Mammary epithelial cell (primary cell): ENCODE measurements around the gene GABRG3.

Source experiments
- EZH2 ChIP-seq: IDR thresholded peaks from 2 replicates; pipeline ENCODE4 v1.6.1; 2012; ENCODE audit warnings: low read length, inconsistent platforms, borderline replicate concordance
- TF ChIP-seq, protein P1 (sequence below), 2 donors: IDR thresholded peaks in 1 of 2; conservative IDR thresholded peaks in 1 of 2; 2 replicates each; pipeline ENCODE4 v1.5.1; 2011 to 2012; ENCODE audit warnings: inconsistent platforms in 2 of 2, low read length in 2 of 2, mild to moderate bottlenecking in 2 of 2, control low read depth in 1 of 2, low read depth in 1 of 2; ENCODE audit not compliant: insufficient read depth in 1 of 2; ENCODE audit errors: extremely low read depth in 1 of 2

DNA sequence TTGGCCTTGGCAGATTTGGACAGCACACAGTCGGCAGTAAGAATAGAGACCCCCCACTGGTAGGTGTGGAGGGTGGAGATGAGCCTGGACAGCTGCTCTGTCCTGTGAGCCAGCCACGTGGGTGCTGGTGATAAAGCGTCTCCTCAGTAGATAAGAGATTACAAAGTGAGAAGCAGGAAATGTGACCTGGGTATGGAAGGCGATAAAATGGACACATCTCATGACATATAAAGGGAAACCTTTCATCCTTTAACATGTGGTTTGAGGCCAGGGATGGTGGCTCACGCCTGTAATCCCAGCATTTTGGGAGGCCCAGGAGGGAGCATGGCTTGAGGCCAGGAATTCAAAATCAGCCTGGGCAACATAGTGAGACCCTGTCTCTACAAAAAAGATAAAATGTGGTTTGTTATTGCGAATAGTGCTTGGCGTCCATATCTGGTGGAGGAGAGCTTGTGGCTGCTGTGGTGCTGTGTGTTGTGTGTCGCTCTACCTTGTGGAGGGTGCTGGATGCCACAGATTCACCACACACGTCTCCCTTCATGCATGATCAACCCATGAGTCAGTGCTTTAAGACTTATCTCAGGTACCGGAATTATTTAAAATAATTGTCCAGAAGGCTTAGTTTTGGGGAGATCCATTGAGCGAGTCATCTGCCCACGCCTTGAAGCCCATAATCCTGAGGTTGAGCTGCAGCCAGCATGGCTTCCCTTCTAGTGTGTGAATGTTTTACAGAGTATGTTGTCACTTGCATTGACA lies 157.0 kb downstream of the GABRG3 start:
- TF ChIP-seq, protein P1, sequence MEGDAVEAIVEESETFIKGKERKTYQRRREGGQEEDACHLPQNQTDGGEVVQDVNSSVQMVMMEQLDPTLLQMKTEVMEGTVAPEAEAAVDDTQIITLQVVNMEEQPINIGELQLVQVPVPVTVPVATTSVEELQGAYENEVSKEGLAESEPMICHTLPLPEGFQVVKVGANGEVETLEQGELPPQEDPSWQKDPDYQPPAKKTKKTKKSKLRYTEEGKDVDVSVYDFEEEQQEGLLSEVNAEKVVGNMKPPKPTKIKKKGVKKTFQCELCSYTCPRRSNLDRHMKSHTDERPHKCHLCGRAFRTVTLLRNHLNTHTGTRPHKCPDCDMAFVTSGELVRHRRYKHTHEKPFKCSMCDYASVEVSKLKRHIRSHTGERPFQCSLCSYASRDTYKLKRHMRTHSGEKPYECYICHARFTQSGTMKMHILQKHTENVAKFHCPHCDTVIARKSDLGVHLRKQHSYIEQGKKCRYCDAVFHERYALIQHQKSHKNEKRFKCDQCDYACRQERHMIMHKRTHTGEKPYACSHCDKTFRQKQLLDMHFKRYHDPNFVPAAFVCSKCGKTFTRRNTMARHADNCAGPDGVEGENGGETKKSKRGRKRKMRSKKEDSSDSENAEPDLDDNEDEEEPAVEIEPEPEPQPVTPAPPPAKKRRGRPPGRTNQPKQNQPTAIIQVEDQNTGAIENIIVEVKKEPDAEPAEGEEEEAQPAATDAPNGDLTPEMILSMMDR (conservative IDR thresholded peaks at IDR 0.05 in 1 of 2, IDR thresholded peaks at IDR 0.05 in 1 of 2; ENCODE audit: extremely low read depth in 1 of 2, insufficient read depth in 1 of 2, low read depth in 1 of 2, low read length in 2 of 2): no peak
- TF ChIP-seq EZH2: no peak
